Stimulated activated CD4-positive, alpha-beta T cell treated with anti-CD3 and anti-CD28 coated beads, TNF-alpha, amount 100 ng/mL, for 48 hours (primary cell): ENCODE data around the gene COL5A1.

ENCODE experiments used
- DNase-seq, 3 donors: peaks; one replicate each; pipeline ENCODE4 v3.0.0-alpha.2; 2020; ENCODE audit warnings: low read depth in 3 of 3

COL5A1 gene

GRCh38 chr9:134725605-134725940 is 84.0 kb downstream of the COL5A1 start:
- no peak for DNase-seq

GRCh38 chr9:134726026-134726721 is 84.6 kb downstream of the COL5A1 start:
- DNase-seq, result no peak

- DNase-seq, result no peak
Observed at GRCh38 chr9:134726722-134727034, 85.1 kb downstream of the COL5A1 start.

- no peak for DNase-seq
Observed at GRCh38 chr9:134728021-134728795, 86.6 kb downstream of the COL5A1 start.

- DNase-seq, result no peak
Observed at GRCh38 chr9:134728801-134729495, 87.3 kb downstream of the COL5A1 start.

GRCh38 chr9:134730011-134730760 is 88.6 kb downstream of the COL5A1 start:
- no peak for DNase-seq

- no peak for DNase-seq
Observed at GRCh38 chr9:134730761-134731496, 89.3 kb downstream of the COL5A1 start.

GRCh38 chr9:134731497-134732391 is 90.1 kb downstream of the COL5A1 start:
- DNase-seq, result no peak

GRCh38 chr9:134732392-134733110 is 90.9 kb downstream of the COL5A1 start:
- no peak for DNase-seq

- DNase-seq, result no peak
Observed at GRCh38 chr9:134733480-134734232, 92.1 kb downstream of the COL5A1 start.

GRCh38 chr9:134734270-134734669 is 92.7 kb downstream of the COL5A1 start:
- DNase-seq, result no peak

- DNase-seq, result no peak
Observed at GRCh38 chr9:134735441-134736175, 94.0 kb downstream of the COL5A1 start.

- DNase-seq, result no peak
Observed at GRCh38 chr9:134736791-134737497, 95.3 kb downstream of the COL5A1 start.

GRCh38 chr9:134737842-134738580 is 96.4 kb downstream of the COL5A1 start:
- DNase-seq, result no peak

- peak in 2 of 3 donors; percentile 4 to 27 for DNase-seq
Observed at GRCh38 chr9:134738869-134739659, 97.5 kb downstream of the COL5A1 start.

GRCh38 chr9:134739660-134739968 is 98.0 kb downstream of the COL5A1 start:
- DNase-seq, result no peak
